ENCODE data around the gene KPNA6.

KPNA6 gene

DNA sequence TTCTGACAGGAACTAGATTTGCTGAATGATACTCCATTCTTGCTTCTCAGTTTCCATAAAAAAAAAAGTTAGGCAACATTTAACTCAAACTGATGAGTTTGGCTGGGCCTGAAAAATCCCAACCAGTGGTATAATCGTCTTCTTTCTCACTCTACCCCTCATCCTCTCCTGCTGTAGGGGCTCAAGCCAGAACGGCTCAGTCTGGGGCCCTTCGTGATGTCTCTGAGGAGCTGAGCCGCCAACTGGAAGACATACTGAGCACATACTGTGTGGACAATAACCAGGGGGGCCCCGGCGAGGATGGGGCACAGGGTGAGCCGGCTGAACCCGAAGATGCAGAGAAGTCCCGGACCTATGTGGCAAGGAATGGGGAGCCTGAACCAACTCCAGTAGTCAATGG, 73.2 kb downstream of the KPNA6 start:
- H3K9me3 ChIP-seq (ENCODE audit: control insufficient read depth, insufficient read depth, low read length): no peaks in the 10 kb centered on the region
- H3K4me1 ChIP-seq (ENCODE audit: insufficient read depth, low read length): peaks cover 20% of the 10 kb centered on the region
- H3K36me3 ChIP-seq (ENCODE audit: insufficient read depth, low read length): peaks cover 3% of the 10 kb centered on the region
- peak overlapping the region; percentile 65 for H3K9ac ChIP-seq (ENCODE audit: low read depth, low read length)

DNA sequence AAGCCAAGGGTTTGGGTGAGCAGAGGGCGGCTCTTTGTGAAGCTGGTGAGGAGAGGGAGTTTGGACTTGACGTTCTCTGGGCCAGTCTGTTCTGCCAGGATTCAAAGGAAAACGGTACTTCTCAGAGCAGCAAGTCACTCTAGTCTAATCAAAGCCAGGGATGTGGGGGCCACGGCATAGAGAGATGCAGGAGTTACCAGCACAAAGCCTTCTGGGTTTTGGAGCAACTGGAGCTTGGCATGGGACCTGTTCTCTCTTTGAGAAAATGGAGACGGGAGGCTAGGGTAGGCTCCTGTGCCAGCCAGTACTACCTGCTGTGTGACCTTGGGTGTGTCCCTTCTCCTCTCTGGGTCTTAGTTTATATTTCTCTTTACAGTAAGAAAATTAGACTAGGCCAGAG, 73.7 kb downstream of the KPNA6 start:
- peaks cover 7% of the 10 kb centered on the region for H3K36me3 ChIP-seq (ENCODE audit: insufficient read depth, low read length)
- H3K9ac ChIP-seq (ENCODE audit: low read depth, low read length): no peak overlapping the region
- H3K4me1 ChIP-seq (ENCODE audit: insufficient read depth, low read length): peaks cover 20% of the 10 kb centered on the region
- no peaks in the 10 kb centered on the region for H3K9me3 ChIP-seq (ENCODE audit: control insufficient read depth, insufficient read depth, low read length)

DNA sequence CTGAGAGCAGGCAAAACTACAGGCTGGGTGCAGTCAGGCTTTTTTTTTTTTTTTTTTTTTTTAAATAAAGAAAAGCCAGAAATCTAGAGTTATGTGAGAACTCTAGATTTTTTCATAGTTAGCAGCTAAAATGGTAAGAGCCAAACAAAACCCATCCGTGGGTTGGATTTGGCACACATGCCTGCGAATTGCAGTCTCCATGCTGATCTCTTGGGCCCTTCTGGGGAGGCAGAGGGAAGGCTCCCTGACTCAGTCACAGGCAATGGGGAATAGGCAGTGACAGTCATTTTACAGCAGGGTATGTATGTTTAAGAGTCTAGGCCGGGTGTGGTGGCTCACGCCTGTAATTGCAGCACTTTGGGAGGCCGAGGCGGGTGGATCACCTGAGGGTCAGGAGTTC, 74.2 kb downstream of the KPNA6 start:
- H3K9ac ChIP-seq (ENCODE audit: low read depth, low read length): no peak overlapping the region
- no peaks in the 10 kb centered on the region for H3K9me3 ChIP-seq (ENCODE audit: control insufficient read depth, insufficient read depth, low read length)
- H3K4me1 ChIP-seq (ENCODE audit: insufficient read depth, low read length): peaks cover 20% of the 10 kb centered on the region
- peaks cover 11% of the 10 kb centered on the region for H3K36me3 ChIP-seq (ENCODE audit: insufficient read depth, low read length)

DNA sequence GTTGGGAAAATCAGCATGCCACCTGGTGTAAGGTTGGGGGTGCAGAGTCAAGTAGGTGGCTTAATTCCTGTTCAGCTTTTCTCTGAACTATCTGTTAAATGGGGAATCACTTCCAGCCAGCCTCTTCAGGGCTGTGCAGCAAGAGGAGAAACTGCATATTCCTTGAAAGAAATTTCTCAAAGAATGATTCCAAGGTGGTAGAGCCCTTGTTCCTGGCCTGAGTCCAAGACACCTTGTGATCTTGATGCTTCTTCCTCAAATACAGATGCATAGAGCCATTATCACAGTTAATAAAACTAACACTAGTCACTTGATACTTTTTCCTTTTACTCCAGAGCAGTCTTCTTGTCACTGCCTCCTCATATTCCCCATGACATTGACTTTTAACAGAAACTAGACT, 76.8 kb downstream of the KPNA6 start:
- Histone ChIP-seq H3K9ac (ENCODE audit: low read depth, low read length) (no peak overlapping the region), H3K9me3 (ENCODE audit: control insufficient read depth, insufficient read depth, low read length) (no peaks in the 10 kb centered on the region), H3K4me1 (ENCODE audit: insufficient read depth, low read length) (0 out of 2 replicates have a peak, but pooled peaks cover 7% of the 10 kb centered on the region), H3K36me3 (ENCODE audit: insufficient read depth, low read length) (peaks cover 22% of the 10 kb centered on the region)

DNA sequence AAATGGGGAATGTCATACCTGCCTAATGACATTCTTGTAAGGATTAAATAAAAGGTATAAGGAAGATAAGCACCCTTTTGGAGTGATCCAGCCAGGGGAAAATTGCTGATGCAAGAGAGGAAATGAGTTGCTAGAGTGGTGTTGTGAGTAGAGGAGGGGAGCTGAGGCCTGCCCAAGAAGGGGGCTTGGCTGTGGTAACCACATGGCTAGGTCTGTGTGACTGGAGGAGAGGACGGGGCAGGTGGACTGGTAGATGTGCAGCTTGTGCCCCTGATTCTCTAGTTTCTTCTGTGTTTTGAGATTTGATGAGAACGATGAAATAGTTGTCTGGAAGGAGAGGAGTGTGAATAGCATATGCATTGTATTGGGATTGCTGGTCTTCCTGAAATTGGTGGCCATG, 78.2 kb downstream of the KPNA6 start:
- H3K36me3 ChIP-seq (ENCODE audit: insufficient read depth, low read length): peaks cover 31% of the 10 kb centered on the region
- no peak overlapping the region for H3K9ac ChIP-seq (ENCODE audit: low read depth, low read length)
- 0 out of 2 replicates have a peak, but pooled peaks cover 1% of the 10 kb centered on the region for H3K4me1 ChIP-seq (ENCODE audit: insufficient read depth, low read length)
- no peaks in the 10 kb centered on the region for H3K9me3 ChIP-seq (ENCODE audit: control insufficient read depth, insufficient read depth, low read length)

DNA sequence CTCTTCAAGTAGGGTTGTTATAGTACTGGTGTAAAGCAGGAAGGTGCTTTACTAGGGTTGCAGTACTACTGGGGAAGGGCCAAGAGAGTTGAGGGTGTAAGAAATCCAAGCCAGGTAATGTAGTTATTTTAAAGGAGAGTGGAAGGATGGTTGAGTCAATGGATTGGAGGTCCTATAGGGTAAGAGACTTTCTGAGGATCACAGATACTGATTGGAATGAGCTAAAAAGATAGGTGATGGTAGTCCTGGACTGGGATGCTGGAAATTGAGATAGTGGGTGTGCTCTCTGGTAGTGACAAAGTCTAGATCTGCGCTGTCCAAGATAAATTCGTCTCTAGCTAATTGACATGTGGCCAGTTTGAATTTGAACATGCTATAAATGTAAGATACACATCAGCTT, 78.6 kb downstream of the KPNA6 start:
- Histone ChIP-seq H3K4me1 (ENCODE audit: insufficient read depth, low read length) (no peaks in the 10 kb centered on the region), H3K9ac (ENCODE audit: low read depth, low read length) (no peak overlapping the region), H3K9me3 (ENCODE audit: control insufficient read depth, insufficient read depth, low read length) (no peaks in the 10 kb centered on the region), H3K36me3 (ENCODE audit: insufficient read depth, low read length) (peaks cover 34% of the 10 kb centered on the region)

DNA sequence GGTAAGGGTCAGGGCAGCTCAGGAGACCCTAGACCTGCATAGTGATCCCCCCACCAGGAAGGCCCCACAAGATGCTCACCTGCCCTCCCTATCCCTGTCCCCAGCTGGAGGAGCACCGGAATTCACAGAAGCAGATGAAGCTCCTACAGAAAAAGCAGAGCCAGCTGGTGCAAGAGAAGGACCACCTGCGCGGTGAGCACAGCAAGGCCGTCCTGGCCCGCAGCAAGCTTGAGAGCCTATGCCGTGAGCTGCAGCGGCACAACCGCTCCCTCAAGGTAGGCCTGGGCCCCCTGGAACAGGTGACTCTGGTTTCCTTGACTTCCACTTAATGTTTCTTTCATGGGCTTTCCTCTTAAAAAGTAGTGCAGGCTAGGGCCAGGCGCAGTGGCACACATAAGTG, 80.0 kb downstream of the KPNA6 start:
- Histone ChIP-seq H3K9me3 (ENCODE audit: control insufficient read depth, insufficient read depth, low read length) (no peaks in the 10 kb centered on the region), H3K4me1 (ENCODE audit: insufficient read depth, low read length) (no peaks in the 10 kb centered on the region), H3K36me3 (ENCODE audit: insufficient read depth, low read length) (peaks cover 39% of the 10 kb centered on the region), H3K9ac (ENCODE audit: low read depth, low read length) (no peak overlapping the region)

DNA sequence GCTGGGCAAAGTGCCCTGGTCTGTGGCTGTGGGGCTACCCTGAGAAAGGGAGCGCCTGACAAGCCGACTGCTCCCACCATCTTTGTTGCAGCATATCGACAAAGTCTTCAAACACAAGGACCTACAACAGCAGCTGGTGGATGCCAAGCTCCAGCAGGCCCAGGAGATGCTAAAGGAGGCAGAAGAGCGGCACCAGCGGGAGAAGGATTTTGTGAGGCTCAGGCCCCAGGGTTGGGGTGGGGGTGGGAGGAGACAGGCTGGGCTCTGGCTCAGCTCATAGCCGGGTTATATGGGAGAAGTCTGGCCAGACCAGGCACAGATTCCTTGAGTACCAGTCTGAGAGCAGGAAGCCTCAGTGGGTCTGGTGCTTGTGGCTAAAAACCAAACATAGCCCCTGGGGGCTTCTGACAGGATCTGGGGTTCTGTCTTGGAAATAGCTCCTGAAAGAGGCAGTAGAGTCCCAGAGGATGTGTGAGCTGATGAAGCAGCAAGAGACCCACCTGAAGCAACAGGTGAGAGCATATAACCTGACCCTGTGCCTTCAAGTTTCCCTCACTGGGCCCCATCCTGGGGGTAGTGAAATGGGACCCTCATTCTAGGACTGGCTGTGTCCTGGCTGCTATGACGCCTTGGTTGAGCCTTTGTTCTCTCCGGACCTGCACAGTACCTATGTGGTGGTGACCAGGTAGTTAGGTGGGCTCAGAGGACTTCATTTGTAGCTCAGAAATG, 84.5 kb downstream of the KPNA6 start:
- H3K4me1 ChIP-seq (ENCODE audit: insufficient read depth, low read length): no peaks in the 10 kb centered on the region
- H3K9ac ChIP-seq (ENCODE audit: low read depth, low read length): no peak overlapping the region
- H3K36me3 ChIP-seq (ENCODE audit: insufficient read depth, low read length): peaks cover 57% of the 10 kb centered on the region
- no peaks in the 10 kb centered on the region for H3K9me3 ChIP-seq (ENCODE audit: control insufficient read depth, insufficient read depth, low read length)

DNA sequence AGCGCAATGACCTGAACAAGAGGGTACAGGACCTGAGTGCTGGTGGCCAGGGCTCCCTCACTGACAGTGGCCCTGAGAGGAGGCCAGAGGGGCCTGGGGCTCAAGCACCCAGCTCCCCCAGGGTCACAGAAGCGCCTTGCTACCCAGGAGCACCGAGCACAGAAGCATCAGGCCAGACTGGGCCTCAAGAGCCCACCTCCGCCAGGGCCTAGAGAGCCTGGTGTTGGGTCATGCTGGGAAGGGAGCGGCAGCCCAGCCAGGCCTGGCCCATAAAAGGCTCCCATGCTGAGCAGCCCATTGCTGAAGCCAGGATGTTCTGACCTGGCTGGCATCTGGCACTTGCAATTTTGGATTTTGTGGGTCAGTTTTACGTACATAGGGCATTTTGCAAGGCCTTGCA, 87.1 kb downstream of the KPNA6 start:
- no peak overlapping the region for H3K9ac ChIP-seq (ENCODE audit: low read depth, low read length)
- H3K9me3 ChIP-seq (ENCODE audit: control insufficient read depth, insufficient read depth, low read length): no peaks in the 10 kb centered on the region
- peaks cover 45% of the 10 kb centered on the region for H3K36me3 ChIP-seq (ENCODE audit: insufficient read depth, low read length)
- H3K4me1 ChIP-seq (ENCODE audit: insufficient read depth, low read length): peaks cover 18% of the 10 kb centered on the region; the same call in 1 of the 2 replicates

DNA sequence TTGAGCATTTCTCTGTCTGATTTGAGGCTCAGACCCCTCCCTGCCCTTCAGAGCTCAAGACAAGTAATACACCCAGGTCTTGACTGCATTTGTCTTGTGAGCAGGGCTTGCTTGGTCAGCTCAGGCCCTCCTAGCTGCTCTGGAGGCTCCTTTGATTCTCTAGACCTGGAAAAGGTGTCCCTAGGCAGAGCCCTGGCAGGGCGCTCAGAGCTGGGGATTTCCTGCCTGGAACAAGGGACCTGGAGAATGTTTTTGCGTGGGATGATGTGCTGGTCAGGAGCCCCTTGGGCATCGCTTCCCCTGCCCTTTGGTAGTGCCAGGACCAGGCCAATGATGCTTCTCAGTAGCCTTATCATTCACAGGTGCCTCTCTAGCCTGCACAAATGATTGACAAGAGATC, 87.7 kb downstream of the KPNA6 start:
- H3K4me1 ChIP-seq (ENCODE audit: insufficient read depth, low read length): peaks cover 19% of the 10 kb centered on the region; the same call in 1 of the 2 replicates
- H3K9ac ChIP-seq (ENCODE audit: low read depth, low read length): no peak overlapping the region
- peaks cover 40% of the 10 kb centered on the region for H3K36me3 ChIP-seq (ENCODE audit: insufficient read depth, low read length)
- H3K9me3 ChIP-seq (ENCODE audit: control insufficient read depth, insufficient read depth, low read length): no peaks in the 10 kb centered on the region

DNA sequence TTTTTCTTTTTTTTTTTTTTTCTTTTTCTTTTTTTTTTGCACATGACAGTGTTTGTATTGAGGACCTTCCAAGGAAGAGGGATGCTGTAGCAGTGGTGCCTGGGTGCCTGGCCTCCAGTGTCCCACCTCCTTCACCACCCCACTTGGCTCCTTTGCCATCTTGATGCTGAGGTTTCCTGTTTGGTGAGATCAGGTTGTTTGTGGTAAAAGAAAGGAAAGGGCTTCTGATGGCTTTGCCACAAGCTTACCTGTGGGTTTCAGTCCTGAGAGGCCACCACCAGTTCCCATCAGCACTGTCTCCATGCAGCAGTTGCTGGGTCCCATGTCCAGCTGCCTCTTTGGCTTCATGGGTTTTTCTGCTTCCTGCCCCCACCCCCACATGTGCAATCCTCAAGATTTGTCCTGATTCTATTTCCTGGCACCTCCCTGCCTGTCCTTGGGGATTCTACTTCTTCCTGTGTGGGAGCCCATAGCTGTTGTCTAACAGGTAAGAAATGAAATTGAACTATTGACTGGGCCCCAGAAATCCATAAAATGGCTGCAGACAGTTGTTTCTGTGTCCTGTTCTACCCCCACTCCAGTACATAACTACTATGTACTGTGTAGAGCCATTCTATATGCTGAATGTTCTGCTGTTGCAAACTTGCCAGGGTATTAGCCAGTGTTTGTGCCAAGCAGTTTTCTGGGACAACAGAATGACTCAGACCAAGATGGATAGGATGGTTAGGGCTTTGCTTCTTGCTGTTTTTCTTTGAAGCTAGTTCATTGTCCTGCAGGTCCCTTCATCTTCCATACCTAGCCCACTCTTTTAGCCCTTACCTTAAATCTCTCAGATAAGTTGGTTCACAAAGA, 88.3 kb downstream of the KPNA6 start:
- Histone ChIP-seq H3K9me3 (ENCODE audit: control insufficient read depth, insufficient read depth, low read length) (no peaks in the 10 kb centered on the region), H3K9ac (ENCODE audit: low read depth, low read length) (no peak overlapping the region), H3K4me1 (ENCODE audit: insufficient read depth, low read length) (peaks cover 19% of the 10 kb centered on the region; the same call in 1 of the 2 replicates), H3K36me3 (ENCODE audit: insufficient read depth, low read length) (peaks cover 37% of the 10 kb centered on the region)

DNA sequence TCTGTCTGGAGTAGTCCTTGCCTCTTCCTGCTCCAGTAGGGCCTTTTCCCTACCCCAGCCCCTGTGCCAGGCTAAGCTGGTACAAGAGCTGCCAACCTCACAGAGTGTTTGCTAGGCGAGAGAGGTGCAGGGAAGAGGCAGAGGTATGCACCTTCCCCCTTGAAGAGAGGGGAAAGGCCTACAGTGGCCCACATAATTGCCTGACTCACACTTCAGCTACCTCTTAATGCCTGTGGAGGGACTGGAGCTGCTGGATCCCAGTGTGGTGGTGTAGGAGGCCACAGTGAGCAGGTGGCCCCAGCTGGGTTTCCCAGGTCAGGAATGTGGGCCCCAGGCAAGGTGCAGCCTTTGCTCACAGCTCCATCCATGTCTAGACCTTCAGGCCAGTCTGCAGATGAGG, 89.2 kb downstream of the KPNA6 start:
- no peak overlapping the region for H3K9ac ChIP-seq (ENCODE audit: low read depth, low read length)
- peaks cover 32% of the 10 kb centered on the region for H3K36me3 ChIP-seq (ENCODE audit: insufficient read depth, low read length)
- peaks cover 25% of the 10 kb centered on the region; the same call in 1 of the 2 replicates for H3K4me1 ChIP-seq (ENCODE audit: insufficient read depth, low read length)
- H3K9me3 ChIP-seq (ENCODE audit: control insufficient read depth, insufficient read depth, low read length): no peaks in the 10 kb centered on the region

DNA sequence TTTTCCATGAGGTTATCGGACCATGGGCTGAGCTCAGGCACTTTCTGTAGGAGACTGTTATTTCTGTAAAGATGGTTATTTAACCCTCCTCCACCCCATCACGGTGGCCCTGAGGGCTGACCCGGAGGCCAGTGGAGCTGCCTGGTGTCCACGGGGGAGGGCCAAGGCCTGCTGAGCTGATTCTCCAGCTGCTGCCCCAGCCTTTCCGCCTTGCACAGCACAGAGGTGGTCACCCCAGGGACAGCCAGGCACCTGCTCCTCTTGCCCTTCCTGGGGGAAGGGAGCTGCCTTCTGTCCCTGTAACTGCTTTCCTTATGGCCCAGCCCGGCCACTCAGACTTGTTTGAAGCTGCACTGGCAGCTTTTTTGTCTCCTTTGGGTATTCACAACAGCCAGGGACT, 90.0 kb downstream of the KPNA6 start:
- no peak overlapping the region for H3K9ac ChIP-seq (ENCODE audit: low read depth, low read length)
- peaks cover 25% of the 10 kb centered on the region; the same call in 1 of the 2 replicates for H3K4me1 ChIP-seq (ENCODE audit: insufficient read depth, low read length)
- no peaks in the 10 kb centered on the region for H3K9me3 ChIP-seq (ENCODE audit: control insufficient read depth, insufficient read depth, low read length)
- peaks cover 30% of the 10 kb centered on the region for H3K36me3 ChIP-seq (ENCODE audit: insufficient read depth, low read length)

DNA sequence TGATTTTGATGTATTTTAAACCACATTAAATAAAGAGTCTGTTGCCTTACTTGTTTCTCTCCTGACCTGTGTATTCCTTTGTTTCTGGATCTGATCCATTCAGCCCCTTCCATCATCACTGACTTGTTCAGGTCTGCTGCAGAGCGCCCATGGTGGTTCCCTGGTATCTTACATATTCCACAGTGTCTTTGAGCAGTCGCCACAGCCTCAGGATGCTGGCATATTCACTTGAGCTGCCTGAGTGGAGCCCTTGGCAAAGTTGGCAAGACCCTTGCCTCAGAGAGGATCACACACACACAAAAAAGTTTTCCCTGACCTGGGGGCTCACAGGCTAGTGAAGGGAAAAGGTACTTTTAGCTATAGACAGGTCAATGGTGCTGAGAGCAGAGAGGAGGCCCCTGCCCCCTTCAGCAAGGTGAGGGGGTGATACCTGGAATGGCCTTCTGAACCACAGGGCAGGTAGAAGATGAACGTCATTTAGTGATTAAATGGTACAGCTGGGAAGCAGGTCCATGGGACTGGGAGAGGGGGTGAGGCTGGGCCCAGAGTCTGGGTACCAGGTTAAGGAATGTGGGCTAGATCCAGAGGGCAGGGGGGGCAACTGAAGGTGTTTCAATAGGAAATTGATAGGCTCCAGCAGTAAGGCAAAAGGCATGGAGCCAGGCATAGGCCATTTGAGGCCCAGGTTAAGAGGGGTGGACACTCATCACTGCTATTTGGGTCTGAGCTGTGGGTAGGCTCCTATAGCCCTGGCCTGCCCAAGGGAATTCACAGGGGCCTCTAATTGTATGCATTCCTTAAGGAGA, 90.6 kb downstream of the KPNA6 start:
- peaks cover 25% of the 10 kb centered on the region for H3K36me3 ChIP-seq (ENCODE audit: insufficient read depth, low read length)
- peaks cover 25% of the 10 kb centered on the region; the same call in 1 of the 2 replicates for H3K4me1 ChIP-seq (ENCODE audit: insufficient read depth, low read length)
- H3K9ac ChIP-seq (ENCODE audit: low read depth, low read length): no peak overlapping the region
- no peaks in the 10 kb centered on the region for H3K9me3 ChIP-seq (ENCODE audit: control insufficient read depth, insufficient read depth, low read length)

Data from ES-I3 (cell line).